ENCODE data around the gene CSAD. TPM values are rescaled to one million over a fixed set of nuclear protein-coding genes. Genes with fewer than 3 reads are reported as not detected.

Gene CSAD
- total RNA-seq, 5 donors from 2014 or later (not counting 1 experiment from before 2014, with no cell fraction given) = 48.6 to 69.6 (median 62.3) TPM

Other genes starting within 250 kb of the CSAD start
- gene KRT18, start 231.8 kb downstream of the CSAD start, total RNA-seq = 10 to 100 TPM in 3 of 5 donors, 1 to 10 TPM in 2; 3.0 to 14.9 (median 11.8) TPM
- 100 to 1,000 TPM; 710 to 755 (median 729) TPM for gene EIF4B, start 174.5 kb downstream of the CSAD start, total RNA-seq
- 1 to 10 TPM; 2.5 to 5.1 (median 3.0) TPM for gene TNS2, start 130.9 kb downstream of the CSAD start, total RNA-seq
- 10 to 100 TPM; 29.3 to 65.0 (median 58.2) TPM for gene SPRYD3, start 101.5 kb downstream of the CSAD start, total RNA-seq
- gene IGFBP6, start 83.3 kb downstream of the CSAD start, total RNA-seq = 1 to 10 TPM in 1 of 5 donors, under 1 TPM in 2, not detected in 2; 0.67 to 1.4 (median 0.79) TPM
- gene SOAT2, start 77.4 kb downstream of the CSAD start, total RNA-seq = 1 to 10 TPM in 2 of 5 donors, under 1 TPM in 3; 0.82 to 1.6 (median 0.89) TPM
- gene ZNF740, start 203 bp downstream of the CSAD start, total RNA-seq = 10 to 100 TPM; 36.4 to 94.2 (median 83.9) TPM
- gene ITGB7, start 26.3 kb upstream of the CSAD start, total RNA-seq = 100 to 1,000 TPM; 247 to 590 (median 469) TPM
- 10 to 100 TPM; 20.3 to 91.3 (median 74.2) TPM for gene RARG, start 51.3 kb upstream of the CSAD start, total RNA-seq
- 1 to 10 TPM; 1.2 to 2.5 (median 1.6) TPM for gene ESPL1, start 87.4 kb upstream of the CSAD start, total RNA-seq
- gene PFDN5, start 114.6 kb upstream of the CSAD start, total RNA-seq = 100 to 1,000 TPM; 591 to 643 (median 612) TPM
- 10 to 100 TPM; 34.0 to 68.4 (median 63.9) TPM for gene MYG1, start 118.8 kb upstream of the CSAD start, total RNA-seq
- 10 to 100 TPM; 39.3 to 74.6 (median 66.2) TPM for gene AAAS, start 140.7 kb upstream of the CSAD start, total RNA-seq
- under 1 TPM in 1 of 5 donors, not detected in 4; 0.12 TPM for gene SP7, start 155.4 kb upstream of the CSAD start, total RNA-seq
- gene SP1, start 199.3 kb upstream of the CSAD start, total RNA-seq = 100 to 1,000 TPM in 2 of 5 donors, 10 to 100 TPM in 3; 72.7 to 109 (median 96.6) TPM
- gene AMHR2, start 242.9 kb upstream of the CSAD start, total RNA-seq = under 1 TPM in 1 of 5 donors, not detected in 4; 0.19 TPM